ENCODE data around the gene SCARF2. TPM values are rescaled to one million over a fixed set of nuclear protein-coding genes. Genes with fewer than 3 reads are reported as not detected.
"Not testable (repeated sequence)": the region's sequence is repeated elsewhere in the genome, so short reads cannot be mapped to it uniquely, and the experiment has no call there.

SCARF2 gene
- total RNA-seq, 1 donor from 2014 or later: 15.8 TPM

DNA sequence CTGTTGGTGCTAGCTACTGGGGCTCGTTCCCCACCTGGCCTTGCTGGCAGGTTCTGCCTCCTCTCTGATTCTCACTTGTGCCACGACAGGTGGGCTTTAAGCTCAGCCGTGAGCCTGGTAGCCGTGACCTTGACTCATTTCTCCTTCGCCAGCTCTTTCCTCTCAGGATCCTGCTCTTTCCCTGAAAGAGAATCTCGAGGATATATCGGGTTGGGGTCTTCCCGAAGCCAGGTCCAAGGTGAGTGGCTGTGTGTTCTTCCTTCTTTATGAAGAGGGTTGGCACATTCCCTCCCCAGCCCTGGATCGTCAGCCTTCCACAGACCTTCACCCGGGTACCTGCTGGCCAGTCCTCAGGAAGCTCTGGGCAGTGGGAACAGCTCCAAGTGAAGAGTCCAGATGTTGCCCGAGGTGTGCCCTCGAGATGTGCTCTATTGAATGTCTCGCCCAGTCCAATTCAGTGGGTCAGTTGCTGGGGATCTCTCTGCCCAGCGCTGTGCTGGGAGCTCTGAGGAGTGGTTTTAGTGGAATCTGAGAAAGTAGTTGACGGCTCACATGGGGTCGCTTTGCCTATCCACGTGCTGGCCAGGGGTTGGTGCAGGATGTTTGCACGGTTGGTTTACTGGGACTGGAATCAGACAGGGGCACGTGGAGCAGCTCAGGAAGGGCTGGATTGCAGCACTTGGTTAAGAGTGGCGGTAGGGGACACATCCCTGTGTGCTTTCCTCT, 42.3 kb downstream of the SCARF2 start:
- DNase-seq (ENCODE audit: low read depth, low spot score): no peak

DNA sequence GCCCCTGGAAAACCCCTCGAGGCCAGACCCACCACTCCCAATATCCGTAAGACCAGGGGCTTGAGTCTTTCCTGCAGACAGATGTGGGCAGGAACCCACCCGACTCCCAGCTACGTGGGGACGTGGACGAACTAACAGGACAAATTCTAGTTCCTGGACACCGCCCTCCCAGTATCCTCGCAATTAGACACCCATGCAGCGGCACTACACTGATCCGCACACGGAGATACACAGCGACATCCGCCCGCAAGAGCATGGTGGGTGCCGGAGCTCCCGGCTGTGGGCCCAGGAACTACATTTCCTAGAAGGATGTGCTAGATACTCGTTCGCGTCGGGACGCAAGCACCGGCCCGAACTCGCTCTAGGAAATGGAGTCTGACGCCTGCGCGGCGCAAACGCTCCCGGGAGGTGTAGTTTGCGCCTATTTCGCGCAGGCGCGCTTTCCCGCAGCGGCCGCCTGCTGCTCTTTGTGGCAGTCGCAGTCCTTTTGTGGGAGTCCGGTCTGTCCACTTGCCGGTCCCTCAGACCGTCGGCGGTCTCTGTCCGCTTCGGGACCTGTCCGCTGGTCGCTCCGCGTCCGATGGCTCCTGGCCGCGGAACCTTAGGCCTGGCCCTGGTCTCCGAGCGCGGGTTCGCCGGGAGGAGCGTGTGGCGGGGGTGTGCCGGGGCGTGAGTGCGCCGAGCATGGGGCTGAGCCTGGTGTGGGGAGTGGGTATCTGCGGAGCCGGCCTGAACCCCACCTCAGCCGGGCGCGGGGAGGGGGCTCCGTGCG, 43.7 kb downstream of the SCARF2 start, which contains the start of gene ZNF74:
TSS of gene ZNF74 (plus strand) at position 447 of the 772 bp plus-strand sequence. CDS start 478 bp downstream, outside the sequence.
- DNase-seq (ENCODE audit: low read depth, low spot score): peak; percentile 59

DNA sequence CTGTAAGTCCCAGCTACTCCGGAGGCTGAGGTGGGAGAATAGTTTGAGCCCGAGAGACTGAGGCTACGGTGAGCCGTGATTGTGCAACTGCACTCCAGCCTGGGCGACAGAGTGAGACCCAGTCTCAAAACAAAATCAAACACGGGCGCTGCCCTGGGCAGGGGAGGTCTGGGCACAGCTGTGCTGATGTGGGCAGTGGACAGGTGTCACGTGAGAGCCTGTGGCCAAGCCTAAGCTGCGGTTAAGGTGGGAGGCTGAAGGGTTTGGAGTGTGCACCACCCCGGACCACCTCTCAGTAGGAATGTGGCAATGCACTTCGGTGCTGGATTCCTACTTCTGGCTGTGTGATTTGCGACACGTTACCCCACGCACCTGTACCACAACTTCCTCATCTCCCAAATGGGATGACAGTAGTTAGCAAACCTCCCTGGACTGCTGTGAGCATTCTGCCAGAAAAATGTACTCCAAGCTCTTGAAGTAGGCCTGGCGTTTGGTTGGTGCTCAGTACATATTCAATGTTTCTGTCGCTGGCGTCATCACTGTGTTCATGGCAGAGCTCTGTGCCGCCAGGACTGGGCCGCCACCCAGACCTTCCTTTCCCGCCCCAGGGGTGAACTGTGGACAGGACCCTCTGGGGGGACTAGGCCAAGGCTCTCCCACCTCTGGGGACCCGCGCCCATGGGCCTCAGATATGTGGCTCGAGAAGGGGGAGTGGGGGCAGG, 44.5 kb downstream of the SCARF2 start:
- no peak for DNase-seq (ENCODE audit: low read depth, low spot score)

DNA sequence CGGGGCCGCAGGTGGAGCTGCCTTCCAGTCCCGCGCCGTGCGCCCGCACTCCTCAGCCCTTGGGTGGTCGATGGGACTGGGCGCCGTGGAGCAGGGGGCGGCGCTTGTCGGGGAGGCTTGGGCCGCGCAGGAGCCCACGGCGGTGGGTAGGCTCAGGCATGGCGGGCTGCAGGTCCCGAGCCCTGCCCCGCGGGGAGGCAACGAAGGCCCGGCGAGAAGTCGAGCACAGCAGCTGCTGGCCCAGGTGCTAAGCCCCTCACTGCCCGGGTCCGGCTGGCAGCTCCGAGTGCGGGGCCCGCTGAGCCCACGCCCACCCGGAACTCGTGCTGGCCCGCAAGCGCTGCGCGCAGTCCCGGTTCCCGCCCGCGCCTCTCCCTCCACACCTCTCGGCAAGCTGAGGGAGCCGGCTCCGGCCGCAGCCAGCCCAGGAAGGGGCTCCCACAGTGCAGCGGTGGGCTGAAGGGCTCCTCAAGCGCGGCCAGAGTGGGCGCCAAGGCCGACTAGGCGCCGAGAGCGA, 45.2 kb downstream of the SCARF2 start:
- not testable (repeated sequence) for DNase-seq (ENCODE audit: low read depth, low spot score)

DNA sequence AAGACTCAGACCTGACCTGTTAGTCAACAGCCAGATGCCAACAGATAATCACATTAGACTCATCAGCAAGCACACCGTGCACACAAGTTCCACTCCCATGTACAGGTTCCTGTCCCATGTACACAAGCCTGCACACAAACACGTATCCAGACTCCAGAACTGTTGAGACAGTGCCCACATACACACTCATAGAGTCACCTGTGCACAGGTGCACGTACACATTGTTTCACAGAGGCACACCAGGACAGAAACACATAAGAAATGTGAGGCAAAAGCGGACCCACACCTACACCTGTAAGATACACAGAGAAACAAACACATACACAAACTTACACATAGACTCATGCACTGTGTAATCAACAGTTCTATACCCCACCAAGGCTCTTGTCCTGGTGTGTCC, 46.4 kb downstream of the SCARF2 start:
- no peak for DNase-seq (ENCODE audit: low read depth, low spot score)

DNA sequence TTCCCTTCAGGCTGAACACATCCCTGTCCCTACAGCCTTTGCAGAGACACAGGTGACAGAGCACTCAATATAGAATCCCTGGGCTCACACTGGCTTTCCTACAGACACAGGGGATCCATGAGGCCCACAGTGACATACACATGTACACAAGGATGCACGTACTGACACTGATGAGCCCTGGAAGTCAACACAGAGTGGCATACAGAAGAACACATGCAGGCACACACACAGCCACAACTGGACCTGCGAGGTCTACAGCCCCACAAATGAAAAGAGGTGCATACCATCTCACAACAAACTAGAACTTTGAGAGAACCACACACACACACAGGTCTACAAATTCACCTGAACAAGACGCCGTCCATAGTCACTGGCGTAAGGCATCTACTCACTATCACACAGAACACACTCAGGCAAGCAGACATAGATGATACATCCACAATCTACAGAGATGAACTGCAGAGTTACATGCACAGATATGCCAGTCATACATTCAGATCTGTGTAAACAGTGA, 47.2 kb downstream of the SCARF2 start:
- no peak for DNase-seq (ENCODE audit: low read depth, low spot score)

DNA sequence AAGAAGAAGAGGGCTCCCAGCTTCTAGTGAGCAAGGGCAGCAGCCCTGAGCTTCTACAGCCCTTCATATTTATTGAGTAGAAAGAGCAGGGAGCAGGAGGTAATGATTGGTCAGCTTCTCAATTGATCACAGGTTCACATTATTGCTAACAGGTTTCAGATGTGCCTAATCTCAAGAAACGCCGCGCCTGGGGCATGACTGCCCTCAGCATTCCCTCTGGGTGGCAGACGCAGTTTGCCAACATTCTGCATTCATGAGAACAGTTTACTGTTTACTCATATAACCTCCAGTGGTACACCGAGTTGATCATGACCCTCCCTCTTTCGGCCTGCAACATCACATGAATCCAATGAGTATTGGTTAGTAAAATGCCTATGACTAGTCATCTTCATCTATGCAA, 48.3 kb downstream of the SCARF2 start:
- no peak for DNase-seq (ENCODE audit: low read depth, low spot score)

DNA sequence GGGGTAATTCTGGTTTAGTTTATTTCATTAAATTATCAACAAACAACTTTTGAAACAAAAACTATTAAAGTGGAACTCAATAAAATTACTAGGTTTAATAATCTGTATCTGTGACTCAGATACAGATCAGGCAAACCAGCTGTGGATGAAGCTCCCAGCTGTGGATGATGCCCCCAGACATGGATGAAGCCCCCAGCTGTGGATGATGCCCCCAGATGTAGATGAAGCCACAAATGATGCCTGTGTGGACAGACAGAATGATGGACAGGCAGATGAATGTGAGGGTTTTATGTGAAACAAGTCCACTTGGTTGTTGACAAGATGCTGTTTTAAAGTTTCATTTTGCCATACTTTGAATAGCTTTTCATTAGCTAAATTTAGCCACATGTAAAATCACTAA, 49.4 kb downstream of the SCARF2 start:
- no peak for DNase-seq (ENCODE audit: low read depth, low spot score)

DNA sequence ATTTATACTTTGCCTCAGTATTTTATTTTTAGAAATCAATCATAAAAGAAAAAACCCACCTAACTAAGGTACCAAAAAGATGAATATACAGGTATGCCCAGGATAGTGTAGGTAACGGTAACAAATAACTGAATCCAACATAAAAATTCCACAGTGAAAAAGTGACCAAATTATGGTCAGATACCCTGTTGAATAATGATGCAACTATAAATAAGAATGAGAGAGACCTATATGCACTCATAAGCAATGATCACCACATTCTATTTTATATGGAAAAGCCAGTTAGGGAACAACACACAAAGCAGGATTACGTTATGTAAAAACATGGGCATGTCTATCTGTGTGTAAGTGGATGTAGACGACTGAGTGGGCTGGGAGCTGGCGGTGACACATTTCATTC, 50.7 kb downstream of the SCARF2 start:
- no peak for DNase-seq (ENCODE audit: low read depth, low spot score)

DNA sequence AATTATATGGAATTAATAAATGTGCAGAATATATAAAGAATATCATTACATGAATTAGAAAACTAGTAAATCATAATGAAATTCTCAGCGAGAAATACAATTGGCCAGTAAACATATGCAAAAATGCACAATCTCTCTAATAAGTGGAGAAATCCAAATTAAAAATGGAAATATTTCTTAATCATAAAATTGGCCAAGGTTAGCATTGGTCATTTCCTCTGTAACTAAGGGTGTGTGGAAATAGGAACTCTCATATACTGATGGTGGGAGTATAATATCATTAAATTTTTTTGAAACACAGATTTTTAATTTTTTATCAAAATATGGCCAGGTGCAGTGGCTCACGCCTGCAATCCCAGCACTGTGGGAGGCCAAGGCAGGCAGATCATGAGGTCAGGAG, 51.3 kb downstream of the SCARF2 start:
- DNase-seq (ENCODE audit: low read depth, low spot score): no peak

DNA sequence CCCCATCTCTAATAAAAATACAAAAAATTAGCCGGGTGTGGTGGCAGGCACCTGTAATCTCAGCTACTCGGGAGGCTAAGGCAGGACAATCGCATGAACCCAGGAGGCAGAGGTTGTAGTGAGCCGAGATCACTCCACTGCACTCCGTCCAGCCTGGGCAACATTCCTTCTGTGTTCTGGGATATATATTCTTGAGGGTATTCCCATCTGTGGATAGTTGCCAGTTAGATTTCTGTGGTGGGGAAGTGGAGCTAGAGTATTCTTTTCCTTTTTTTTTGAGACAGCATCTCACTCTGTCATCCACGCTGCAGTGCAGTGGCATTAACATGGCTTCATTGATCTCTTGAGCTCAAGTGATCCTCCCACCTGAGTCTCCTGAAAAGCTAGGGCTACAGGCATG, 52.8 kb downstream of the SCARF2 start:
- no peak for DNase-seq (ENCODE audit: low read depth, low spot score)

DNA sequence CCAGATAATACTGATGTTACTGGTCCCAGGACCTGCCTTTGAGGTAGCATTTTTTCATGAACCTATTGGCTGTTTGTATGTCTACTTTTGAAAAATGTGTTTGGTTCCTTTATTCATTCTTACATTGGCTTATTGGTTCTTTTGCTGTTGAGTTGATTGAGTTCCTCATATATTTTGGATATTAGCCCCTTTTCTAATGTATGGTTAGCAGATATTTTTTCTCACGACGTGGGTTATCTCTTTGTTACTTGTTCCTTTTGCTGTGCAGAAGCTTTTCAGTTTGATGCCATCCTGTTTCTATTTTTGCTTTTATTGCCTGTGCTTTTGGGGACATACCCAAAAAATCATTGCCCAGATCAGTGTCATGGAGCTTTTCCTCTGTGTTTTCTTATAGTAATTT, 53.5 kb downstream of the SCARF2 start:
- no peak for DNase-seq (ENCODE audit: low read depth, low spot score)

DNA sequence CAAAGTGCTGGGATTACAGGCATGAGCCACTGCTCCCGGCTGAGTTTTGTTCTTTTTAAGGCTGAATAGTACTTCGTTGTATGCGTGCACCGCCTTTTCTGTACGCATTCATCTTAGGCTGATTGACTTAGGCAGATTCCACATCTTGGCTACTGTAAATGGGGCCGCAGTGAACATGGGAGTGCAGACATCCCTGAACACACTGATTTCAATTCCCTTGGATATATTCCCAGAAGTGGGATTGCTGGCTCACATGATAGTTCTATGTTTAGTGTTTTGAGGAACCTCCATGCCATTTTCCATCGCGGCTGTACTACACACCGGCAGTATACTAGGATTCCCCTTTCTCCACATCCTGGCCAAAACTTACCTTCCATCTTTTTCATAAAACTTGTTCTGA, 54.1 kb downstream of the SCARF2 start:
- DNase-seq (ENCODE audit: low read depth, low spot score): no peak

DNA sequence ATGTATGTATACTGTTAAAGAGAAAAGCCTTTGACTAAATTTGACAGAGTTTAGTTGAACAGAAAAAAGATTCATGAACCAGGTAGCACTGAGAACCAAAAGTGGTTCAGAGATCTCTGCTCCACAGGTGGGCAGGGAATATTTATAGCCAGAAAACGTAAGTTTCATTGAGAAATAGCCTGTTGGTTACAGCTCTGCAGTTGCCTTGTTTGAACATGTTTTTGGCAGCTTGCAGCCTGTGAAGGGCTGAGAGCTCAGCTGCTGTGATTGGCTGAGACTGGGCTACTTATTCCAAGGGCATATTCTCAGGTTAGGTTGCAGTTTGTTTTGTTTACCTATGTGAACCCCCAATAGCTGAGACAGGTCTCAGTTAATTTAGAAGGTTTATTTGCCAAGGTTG, 57.1 kb downstream of the SCARF2 start:
- no peak for DNase-seq (ENCODE audit: low read depth, low spot score)

DNA sequence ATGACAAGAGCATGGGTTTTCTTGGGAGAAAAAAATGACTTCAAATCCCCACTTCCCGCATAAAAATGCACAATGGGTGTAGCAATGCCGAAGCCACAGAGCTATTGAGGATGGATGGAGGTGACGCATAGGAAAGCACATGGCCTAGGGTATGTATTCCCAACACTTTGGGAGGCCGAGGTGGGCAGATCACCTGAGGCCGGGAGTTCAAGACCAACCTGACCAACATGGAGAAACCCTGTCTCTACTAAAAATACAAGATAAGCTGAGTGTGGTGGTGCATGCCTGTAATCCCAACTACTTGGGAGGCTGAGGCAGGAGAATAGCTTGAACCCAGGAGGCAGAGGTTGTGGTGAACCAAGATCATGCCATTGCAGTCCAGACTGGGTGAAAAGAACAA, 58.9 kb downstream of the SCARF2 start:
- not testable (repeated sequence) for DNase-seq (ENCODE audit: low read depth, low spot score)

DNA sequence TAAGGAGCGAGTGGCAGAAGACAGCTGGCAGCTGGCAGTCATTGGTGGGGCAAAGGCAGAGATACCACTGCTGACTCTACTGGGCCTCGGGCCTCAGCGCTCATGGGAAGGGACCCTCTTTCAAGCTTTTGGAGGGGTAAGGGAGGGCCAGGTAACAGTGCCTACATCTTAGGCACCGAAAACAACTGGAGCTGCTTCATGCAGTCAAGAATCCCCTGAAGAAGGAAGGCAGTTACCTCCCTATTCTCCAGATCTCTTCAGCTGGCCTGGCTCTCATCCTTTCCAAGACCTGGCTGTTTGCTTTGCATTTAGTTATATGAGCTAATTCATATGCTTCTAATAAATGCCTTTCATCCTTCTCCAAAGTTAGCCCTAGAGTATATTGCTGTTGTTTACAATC, 59.5 kb downstream of the SCARF2 start:
- no peak for DNase-seq (ENCODE audit: low read depth, low spot score)

DNA sequence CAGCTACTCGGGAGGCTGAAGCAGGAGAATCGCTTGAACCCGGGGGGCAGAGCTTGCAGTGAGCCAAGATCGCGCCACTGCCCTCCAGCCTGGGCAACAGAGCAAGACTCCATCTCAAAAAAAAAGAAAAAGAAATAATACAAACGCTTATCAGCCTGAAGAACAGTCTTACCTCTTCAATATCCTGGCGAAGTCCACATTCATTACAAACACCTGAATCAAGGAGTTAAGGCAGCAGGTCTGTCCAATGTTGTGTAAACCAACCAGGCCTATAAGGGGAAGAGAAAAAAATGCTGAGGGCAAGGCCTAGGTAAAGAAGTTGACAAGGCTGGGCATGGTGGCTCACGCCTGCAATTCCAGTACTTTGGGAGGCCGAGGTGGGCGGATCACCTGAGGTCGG, 60.6 kb downstream of the SCARF2 start:
- DNase-seq (ENCODE audit: low read depth, low spot score): not testable (repeated sequence)

DNA sequence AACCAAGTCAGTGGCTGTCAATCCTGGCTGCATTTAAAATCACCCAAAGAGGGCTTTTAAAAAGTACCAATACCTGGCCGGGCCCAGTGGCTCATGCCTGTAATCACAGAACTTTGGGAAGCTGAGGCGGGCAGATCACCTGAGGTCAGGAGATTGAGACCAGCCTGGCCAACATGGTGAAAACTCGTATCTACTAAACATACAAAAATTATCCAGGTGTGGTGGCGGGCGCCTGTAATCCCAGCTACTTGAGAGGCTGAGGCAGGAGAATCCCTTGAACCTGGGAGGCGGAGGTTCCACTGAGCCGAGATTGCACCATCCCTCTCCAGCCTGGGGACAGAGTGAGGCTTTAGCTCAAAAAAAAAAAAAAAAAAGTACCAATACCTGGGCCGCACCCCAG, 61.3 kb downstream of the SCARF2 start:
- not testable (repeated sequence) for DNase-seq (ENCODE audit: low read depth, low spot score)

Data from pulmonary artery endothelial cell (primary cell).